SH-SY5Y (cell line): Measurements from ENCODE around the gene GATB.

Source experiments
- GATA2 ChIP-seq: IDR thresholded peaks from 2 replicates; pipeline ENCODE4 v1.6.1; 2011; ENCODE audit warnings: mild to moderate bottlenecking, low read depth, low read length
- GATA3 ChIP-seq: IDR thresholded peaks from 2 replicates; pipeline ENCODE4 v1.6.1; 2011; ENCODE audit warnings: low read depth, mild to moderate bottlenecking, low read length, moderate library complexity

GRCh38 chr4:151801547-151802516 lies 41.0 kb upstream of the GATB start:
- TF ChIP-seq GATA2 (no peak), GATA3 (no peak)
